GM19455 (cell line): Measurements from ENCODE around the gene FOXE1.

ENCODE experiments used
- ATAC-seq: cut with Tn5 transposase; IDR thresholded peaks from one replicate; pipeline ENCODE4 v1.9.1; 2021; ENCODE audit not compliant: unreplicated experiment

FOXE1 gene

DNA sequence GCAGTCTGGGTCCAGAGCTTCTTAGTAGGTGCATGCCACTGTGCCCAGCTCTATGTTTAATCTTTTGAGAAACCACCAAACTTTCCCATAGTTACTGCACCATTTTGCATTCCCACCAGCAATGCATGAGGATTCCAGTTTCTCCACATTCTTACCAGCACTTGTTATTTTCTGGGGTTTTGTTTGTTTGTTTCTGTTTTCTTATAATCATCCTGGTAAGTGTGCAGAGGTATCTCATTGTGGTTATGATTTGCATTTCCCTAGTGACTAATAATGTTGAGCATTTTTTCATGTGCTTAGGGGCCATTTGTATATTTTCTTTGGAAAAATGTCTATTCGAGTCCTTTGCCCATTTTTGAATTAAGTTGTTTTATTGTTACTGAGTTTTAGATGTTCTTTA, 11.4 kb downstream of the FOXE1 start:
- no peak for ATAC-seq

DNA sequence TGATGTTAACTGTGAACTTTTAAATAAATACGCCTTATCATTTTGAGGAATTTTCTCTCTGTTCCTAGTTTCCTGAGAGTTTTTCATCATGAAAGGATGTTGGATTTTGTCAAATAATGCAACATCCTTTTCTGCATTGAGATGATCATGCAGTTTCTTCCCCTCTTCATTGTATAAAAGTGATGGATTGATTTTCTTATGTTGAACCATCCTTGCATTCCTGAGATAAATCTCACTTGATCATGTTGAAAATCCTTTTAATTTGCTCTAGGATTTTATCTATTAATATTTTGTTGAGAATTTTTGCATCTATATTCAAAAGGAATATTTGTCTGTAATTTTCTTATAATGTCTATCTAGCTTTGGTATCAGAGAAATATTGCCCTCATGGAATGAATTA, 13.3 kb downstream of the FOXE1 start:
- no peak for ATAC-seq

DNA sequence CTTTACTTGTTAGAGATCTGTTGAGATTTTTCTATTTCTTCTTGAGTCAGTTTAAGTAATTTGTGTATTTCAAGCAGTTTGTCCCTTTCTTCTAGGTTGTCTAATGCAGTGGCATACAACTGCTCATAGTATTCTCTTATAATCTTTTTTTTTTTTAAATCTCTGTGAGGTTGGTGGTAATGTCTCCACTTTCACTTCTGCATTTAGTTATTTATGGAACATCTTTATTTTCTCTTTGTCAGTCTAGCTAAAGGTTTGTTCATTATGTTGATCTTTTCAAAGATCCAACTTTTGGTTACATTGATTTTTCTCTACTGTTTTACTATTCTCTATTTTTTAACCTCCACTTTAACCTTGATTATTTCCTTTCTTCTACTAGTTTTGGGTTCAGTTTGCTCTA, 13.8 kb downstream of the FOXE1 start:
- no peak for ATAC-seq

DNA sequence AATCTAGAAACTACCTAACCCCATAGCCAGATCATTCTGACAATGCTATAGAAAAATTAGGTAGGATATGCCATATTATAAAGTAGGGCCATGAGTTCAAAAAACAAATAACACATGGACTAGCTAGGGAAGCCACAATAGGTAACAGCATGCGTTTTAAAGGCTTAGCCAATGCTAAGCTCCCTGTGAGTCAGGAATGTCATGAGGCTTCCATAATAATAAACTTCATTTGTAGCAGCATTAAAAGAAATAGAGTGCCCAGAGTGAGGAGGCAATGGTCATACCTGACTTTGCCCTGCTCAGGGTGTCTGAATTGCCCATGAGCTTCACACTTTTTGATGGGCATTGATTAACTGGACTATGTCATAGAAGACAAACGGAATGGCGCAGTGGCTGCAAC, 15.8 kb downstream of the FOXE1 start:
- ATAC-seq = no peak

DNA sequence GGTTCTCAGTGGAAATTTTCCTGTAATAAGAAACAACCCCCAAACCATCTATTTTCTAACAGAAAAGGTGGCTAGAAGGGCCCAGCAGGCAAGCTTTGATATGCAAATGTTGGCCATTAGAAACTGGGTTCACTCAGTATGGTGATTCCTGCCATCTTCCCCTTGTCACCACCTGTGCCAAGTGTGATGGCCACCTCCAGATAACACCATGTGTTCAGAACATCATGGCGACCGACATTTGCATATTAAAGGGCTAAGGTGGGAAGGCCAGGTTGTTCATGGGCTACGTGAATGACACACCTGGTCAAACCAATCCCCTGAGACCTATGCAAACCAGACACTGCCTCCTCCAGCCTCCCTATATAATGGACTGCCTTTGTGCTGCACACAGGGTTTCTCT, 20.4 kb downstream of the FOXE1 start:
- ATAC-seq = no peak

DNA sequence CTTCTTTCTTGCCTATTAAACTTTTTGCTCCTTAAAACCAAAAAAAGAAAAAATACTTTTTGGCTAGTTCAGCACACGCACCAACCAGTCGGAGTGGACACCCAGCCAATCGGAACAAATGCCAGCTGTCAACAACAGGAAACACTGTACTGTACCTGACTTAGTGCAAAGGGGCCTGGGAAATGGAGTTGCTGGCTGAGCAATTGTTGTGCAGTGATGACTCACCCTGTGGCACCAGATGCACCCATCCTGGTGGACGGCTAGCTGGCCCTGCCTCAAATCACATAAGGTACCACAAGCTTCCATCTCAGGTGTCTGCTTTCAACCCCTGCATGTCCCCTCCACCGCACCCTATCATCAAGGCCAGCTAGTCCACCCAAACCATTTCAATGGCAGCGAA, 20.9 kb downstream of the FOXE1 start:
- ATAC-seq = no peak

DNA sequence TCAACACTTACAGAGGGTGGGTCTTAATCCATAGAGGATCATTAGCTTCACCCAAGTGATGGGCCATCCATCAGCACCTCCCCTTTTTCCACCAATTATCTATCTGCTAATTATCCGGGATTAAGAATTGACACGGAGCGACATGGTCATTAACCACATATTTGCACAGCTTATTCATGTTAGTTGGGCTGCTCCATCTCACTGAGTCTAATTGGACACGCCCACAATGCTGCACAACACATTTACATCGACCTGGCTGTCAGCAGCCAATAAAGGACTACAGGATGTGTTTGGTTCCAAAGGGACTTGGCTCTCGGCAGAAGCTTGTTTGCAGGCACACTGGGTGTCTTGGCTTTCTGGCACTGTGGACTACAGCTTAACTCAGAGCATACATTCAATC, 21.6 kb downstream of the FOXE1 start:
- ATAC-seq = no peak

DNA sequence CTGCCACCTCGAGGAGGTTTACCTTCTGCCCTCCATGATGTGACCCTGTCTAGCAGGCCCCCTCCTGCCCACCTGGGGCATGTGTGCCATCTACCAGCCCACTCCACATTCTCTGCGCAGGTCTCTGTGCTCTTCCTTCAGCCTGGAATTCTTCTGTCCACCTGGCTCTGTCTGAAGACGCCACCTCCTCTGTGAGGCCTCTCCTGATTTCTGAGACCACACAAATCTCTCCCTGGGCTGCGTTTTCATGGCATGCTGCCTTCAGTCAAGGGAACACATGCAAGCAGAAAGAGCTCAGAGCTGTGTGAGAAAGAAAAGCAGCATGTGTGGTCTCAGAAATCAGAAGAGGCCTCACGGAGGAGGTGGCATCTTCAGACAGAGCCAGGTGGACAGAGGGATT, 22.1 kb downstream of the FOXE1 start:
- ATAC-seq = no peak

DNA sequence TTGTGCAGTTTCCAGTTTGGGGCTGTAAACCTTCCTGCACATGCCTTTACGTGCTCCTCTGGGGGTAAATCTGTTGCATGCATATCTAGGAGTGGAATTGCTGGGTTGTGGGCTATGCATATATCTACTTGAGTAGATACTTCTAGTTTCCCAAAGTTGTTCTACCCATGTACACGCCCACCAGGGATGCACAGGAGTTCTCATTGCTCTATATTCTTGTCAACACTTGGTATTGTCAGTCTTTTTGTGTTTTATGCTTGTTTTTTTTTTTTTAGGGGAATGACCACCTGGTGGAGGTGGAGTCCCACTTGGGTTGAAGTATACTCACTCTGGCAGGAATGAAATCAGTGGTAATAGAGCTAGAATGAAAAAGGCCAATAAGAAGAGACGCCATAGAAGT, 23.0 kb downstream of the FOXE1 start:
- ATAC-seq = no peak

DNA sequence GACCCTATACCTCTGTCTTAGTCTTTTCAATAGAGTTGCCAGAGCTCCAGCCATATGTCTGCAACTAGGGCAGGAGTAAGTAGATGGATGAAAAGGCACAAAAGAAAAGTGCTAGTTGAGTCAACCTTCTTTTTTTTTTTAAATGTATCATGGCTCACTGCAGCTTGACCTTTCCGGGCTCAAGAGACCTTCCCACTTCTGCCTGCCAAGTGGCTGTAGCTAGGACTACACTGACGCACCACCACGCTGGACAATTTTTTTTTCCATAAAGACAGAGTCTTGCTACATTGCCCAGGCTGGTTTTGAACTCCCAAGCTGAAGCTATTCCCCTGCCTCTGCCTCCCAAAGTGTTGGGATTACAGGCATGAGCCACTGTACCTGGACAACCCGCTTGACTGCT, 27.3 kb downstream of the FOXE1 start:
- ATAC-seq = no peak

DNA sequence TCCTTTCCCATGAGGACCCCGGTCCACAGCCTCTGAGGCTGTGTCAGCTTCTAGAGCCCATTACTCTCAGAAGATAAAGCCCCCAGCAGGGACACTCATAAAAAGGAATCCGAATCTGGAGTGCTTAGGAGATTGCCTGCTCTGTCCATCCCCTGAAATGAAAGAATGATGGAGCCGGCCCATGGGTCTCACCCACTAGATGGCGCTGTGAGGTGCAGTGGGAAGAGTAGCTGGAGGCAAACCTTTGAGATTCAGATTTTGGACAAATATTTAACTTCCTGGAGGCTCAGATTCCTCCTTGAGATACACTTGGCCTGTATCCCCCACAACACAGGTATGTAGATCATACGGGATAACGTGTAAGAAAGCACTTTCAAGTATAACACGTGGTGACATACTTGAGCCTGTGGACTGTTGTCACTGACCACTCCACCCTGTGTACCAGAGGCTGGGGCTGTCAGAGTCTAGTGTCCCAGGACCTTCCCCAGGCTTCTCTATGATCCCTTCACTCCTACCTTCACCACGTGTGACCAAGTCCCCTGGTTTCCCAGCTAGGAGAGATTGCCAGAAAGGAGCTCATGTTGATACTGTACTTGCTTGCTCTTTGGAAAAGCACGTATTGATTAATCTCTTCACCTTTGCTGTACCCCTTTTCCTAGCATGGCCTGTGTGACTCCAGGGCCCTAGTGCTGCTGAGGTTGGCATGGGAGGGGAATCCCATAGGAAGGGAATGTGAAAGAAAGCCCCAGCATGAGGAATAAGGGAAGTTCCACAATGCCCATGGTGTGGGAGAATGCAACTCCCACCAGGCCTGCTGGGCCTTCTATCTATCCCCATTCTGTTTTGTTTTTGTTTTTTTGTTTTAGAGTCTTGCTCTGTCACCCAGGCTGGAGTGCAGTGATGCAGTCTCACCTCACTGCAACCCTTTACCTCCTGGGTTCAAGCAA, 37.2 kb downstream of the FOXE1 start:
- no peak for ATAC-seq

DNA sequence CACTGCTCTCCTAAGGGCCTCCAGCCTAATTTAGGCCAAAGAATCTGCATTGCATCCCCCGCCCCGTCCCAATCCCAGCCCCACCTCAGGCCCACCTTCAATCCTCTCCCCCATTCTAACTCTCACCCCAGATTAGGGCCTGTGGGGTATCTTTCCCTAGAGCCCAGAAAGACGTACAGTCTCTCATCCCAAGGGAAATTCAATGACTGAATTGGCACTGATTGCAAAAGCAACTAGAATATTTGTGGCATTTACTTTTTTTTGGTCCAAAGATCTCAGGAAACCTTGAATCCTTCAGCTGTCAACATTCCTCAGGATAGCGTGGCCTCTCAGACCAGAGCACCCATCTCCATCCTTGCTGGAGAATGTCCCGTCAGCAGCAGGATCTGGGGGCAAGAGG, 38.7 kb downstream of the FOXE1 start:
- ATAC-seq = no peak

DNA sequence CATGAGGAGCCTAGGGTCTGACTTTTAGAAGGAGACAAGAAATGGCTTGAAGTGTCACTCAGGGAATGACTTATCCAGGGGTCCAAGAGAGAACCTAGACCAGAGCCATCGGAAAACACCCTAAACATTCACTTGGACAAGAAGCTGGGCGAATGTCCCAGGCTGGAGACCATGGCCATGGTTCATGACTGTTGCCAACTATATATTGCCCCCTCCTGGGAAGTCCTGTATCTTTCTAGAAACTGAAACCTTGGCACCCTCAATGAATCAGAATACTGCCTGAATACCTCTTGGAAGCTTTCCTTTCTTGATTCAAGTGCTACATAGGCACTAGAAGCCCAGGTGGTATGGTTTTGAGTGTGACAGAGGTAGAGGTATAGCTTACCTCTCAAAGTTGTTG, 39.4 kb downstream of the FOXE1 start:
- no peak for ATAC-seq

DNA sequence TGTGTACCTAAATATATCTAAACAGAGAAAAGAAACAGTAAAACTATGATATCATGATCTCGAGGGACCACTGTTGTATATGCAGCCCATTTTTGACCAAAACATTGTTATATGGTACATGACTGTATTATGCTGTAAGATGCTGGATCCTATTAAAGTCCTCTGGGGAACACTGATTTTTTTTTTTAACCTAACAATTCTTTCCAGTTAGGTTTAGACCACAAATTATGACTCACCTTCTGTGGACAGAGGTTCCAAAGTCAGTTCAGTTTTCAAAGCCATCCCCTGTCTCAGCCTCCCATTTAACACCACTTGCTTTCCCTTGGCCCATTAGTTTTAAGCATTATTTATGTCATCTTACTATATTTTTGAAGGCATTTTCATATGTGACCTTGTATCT, 42.2 kb downstream of the FOXE1 start:
- ATAC-seq = no peak

DNA sequence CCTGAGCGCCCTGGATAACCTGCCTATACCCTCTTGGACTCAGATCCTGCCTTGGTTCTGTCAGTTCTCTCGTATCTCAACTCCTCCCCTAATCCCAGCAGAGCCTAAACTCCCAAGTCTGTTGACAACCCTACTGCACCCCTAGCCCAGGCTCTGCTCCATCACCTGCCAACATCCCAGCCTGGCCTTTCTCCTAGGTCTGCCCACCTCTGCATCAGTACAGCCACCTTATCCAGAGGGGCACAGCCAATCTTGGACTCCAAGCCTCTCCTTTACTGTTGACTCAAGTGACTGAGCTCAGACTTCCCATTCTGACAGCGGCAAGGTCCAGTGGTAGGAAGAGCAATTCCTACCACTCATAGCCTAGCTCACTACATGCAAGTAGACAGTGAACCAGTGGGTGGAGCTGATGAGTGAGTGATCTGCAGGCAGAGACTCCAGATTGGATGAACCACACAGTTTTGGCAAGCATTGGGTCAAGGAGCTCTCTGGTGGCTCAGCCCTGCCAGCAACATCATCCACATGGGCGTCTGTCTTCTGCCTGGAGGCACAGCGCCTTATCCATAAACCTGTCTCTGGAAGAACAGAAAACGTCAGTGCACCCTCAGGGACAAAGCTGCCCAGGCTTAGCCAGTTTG, 42.8 kb downstream of the FOXE1 start:
- ATAC-seq = no peak

DNA sequence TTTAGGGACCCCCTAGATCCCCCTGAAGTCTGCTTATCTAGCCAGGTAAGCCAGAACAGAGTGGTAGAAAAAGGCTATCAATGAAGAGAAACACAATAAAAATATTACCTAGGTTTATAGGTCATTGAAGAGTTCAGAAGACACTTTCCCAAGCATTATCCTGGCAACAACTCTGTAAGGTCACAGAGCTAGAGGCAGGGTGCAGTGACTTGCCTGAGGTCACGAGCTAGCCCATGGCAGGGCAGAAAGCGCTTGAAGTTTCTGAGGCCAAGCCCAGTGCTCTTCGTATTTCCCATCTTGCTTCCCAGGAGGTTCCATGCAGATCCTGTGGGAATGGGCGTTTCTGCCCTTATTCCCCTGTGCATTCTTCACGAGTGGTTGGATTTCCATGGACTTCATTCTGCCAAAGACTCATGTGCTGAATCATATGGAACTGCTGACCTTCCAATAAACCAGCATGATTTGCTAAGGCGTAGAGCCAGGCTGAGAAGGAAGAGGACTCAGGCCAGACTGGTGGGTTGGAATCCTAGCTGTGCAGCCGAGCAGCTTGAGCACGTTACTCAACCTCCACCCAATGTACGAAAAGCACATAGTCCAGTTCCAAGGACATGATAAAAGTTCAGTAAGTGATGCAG, 47.2 kb downstream of the FOXE1 start:
- ATAC-seq = no peak

DNA sequence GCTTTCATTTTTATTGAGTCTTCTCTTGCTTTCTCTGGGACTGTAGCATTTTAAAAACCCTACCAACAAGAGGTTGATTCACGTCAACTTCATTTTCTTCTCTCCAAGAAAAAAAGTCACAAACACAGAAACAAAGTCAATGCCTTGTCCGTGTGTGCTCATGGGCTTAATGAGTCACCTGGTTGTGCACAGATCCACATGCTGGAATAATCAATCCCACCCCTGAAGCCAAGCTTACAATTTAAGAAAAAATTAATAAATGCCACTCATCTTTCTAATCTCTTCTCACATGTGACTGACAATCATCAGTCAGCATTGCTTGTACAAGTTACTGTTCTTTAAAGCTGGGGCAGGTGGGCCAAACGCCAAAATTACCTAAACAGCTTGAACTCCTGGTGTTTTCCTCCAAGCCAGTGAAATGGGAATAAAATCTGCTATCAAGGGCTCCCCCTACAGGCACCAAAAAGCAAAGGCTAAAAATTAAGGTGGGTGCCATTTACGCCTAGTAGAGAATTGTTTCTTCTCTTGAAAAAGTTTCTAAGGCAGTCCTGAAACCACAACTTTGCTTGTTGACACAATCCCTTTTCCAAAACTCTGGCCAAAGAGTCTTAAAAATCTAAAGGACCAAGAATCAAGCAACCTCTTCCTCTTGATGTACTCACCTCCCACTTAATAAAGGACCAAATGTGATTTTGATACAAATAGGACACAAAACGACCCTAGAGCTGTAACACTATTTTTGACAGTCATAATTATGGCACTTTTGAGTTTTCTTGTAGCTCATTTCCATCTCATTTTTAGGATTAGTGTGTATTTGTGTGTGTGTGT, 47.9 kb downstream of the FOXE1 start:
- no peak for ATAC-seq

DNA sequence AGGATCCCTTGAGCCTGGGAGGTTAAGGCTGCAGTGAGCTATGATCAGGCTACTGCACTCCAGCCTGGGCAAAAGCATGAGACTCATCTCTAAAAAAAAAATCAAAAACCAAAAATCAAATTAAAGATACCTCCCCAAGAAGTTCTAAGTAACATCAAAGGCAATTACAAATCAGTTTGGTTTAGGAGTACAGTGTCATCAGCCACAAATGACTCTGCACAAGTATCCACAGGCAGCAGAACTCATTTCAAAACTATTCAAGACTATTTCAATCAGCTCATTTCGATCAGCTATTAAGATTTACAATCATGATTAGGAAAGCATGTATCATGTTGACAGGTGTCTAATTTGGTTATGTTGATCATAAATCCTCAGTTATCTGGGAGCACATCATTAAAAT, 50.2 kb downstream of the FOXE1 start:
- no peak for ATAC-seq

DNA sequence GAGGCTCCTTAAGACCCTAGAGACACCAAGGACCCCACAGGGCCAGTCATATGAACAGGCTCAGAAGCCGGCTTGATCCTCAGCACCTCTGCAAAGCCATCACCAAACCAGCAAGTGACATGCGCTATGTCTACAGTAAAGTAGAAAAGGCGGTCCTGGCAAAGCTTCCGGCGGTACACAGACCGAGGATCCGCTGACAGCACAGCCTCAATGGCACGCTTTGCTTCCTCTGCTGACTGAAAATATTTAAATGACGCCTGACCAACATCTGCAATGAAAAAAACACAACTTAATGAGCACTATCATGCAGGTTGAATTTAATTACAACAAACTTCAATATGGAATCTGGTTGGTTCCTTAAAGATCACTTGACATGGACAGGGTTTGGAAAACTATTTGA, 51.7 kb downstream of the FOXE1 start:
- ATAC-seq = no peak

DNA sequence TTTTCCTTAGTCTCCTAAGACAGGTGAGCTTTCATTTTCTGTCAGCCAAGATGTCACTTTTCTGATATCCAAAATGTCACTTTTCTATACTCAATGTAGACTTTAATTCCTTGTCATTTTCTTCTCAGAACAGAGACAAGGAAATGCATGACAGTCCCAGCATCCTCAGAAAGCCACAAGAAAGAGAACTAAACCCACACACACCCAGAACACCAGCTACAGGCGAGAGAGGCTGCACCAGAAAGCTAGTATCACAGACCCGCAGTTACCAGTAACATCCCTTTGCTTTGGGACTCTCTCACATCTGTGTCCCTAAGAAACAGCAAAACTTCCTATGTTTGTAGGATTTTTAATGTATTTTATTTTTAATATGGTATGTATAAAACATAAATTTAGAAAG, 52.2 kb downstream of the FOXE1 start:
- ATAC-seq = no peak
